Pancreas (tissue), 10 donors: ENCODE measurements around the gene PRR15. TPM values are rescaled to one million over a fixed set of nuclear protein-coding genes. Genes with fewer than 3 reads are reported as not detected.
A peak's percentile ranks its signal among the peaks of the same experiment; 100 is the strongest.

Experiments
- ATAC-seq, 4 donors: fragments of 200-7000 bp; cut with Tn5 transposase; one replicate each; pipeline versions ENCODE4 v1.8.0 to v1.9.1; 2020; ENCODE audit warnings: mild to moderate bottlenecking in 4 of 4, moderate library complexity in 4 of 4
- DNase-seq, 6 donors: peaks; one replicate each; pipeline ENCODE4 v3.0.0-alpha.2; 2020
- FAIRE-seq: peaks from 2 replicates; lab custom pipeline; 2012; peaks lifted over from hg19 to GRCh38; lab: Jason Lieb, UNC
- H3K27ac ChIP-seq, 4 donors: fragments of 200-600 bp; sonication (generic); 1 replicate in 3 of 4; 2 replicates in 1 of 4; pipeline versions ENCODE4 v1.5.0 to v1.8.0; 2020
- H3K27me3 ChIP-seq, 4 donors: fragments of 200-600 bp; one replicate each; pipeline ENCODE4 v1.8.0; 2021
- H3K36me3 ChIP-seq, 3 donors: fragments of 200-600 bp; sonication (generic) in 1 of 3; one replicate each; pipeline versions ENCODE4 v1.5.0 to v1.8.0; 2020 to 2021
- H3K4me1 ChIP-seq, 3 donors: fragments of 200-600 bp; one replicate each; pipeline ENCODE4 v1.8.0; 2021
- H3K4me3 ChIP-seq, 4 donors: fragments of 200-600 bp; sonication (generic) in 2 of 4; one replicate each; pipeline versions ENCODE4 v1.5.0 to v1.8.0; 2020 to 2021
- H3K9me3 ChIP-seq, 4 donors: fragments of 200-600 bp; one replicate each; pipeline ENCODE4 v1.8.0; 2021
- CTCF ChIP-seq, 4 donors: fragments of 200-600 bp; sonication (generic) in 3 of 4; IDR thresholded peaks; one replicate each; pipeline versions ENCODE4 v1.5.0 to v1.8.0; 2021; ENCODE audit warnings: antibody characterized with exemption in 4 of 4
- WGBS, 2 donors: extraction: QIAGEN DNeasy Blood & Tissue Kit; methylation state at CpG; one replicate each; pipeline ENCODE4 v1.1.7; 2013; 5-methylcytosine and 5-hydroxymethylcytosine counted together
- intact Hi-C, 3 donors: fragments of 100-400 bp; cut with DNase I; formaldehyde crosslinking; loops; one replicate each; pipeline versions ENCODE4 v1.11.1 to v1.14.2; 2022
- polyA plus RNA-seq, 2 donors: library from polyadenylated mRNA; stranded (reverse); fragments of 200-250 nt; gene quantifications; one replicate each; pipeline ENCODE4 v1.2.3, GENCODE V29; 2013
- total RNA-seq, 6 donors: library from RNA; stranded (reverse); fragmentation: NEBNext Ultra II Directional in 4 of 6; extraction: Animal tissue kit (Norgen Biotek cat#: 25700) in 4 of 6; gene quantifications; one replicate each; pipeline versions ENCODE4 v1.2.1 to v1.2.4, GENCODE V29; 2021 to 2023
- donor health status: healthy with polysubstance abuse.
- donor health status: DM: no; HTN: no; CAD: no; lungs with moderate emphysema.
- donor health status: DM: no; HTN: no; CAD: no.
- donor health status: control.
- donor health status: control.
- donor health status: Bipolar disorder and iron deficiency.
- donor health status: DM: yes; HTN: yes; CAD: no.
- donor health status: DM: no; HTN: no; CAD: no.
- donor health status: DM: no; HTN: no; CAD: no.
- donor health status: DM: yes; HTN: yes; CAD: no.

The PRR15 gene
- total and polyA plus RNA-seq, 8 donors = 1.1 to 4.6 (median 1.7) TPM

DNA sequence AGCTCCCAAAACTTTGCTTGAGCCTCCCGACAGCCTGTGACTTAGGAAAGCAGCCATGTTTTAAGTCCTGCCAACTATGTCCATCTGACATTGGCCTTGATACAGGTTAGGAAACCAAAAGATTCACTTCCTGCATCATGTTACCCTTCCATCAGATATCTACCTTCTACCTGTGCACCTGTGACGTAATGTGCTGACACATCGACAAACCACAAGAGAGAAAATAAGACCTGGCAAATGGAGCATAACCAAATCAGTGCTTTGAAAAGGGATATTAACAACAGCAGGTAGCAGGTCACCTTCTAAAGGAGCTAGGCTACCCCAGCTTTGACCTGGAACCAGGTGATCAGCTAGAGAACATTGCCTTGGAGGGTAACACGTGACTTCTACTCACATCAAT, 14.8 kb upstream of the PRR15 start:
- Histone ChIP-seq H3K27ac (no peak overlapping the region), H3K9me3 (no peaks in the 10 kb centered on the region), H3K27me3 (no peaks in the 10 kb centered on the region), H3K36me3 (no peaks in the 10 kb centered on the region), H3K4me3 (no peak overlapping the region), H3K4me1 (no peaks in the 10 kb centered on the region)
- 89 to 95% methylated on average over 4 of the region's 4 CpGs for WGBS, 2 donors
- FAIRE-seq = no peak
- no peak for ATAC-seq
- no peak for DNase-seq
- intact Hi-C loops = no loop called here
- no peak for TF ChIP-seq CTCF (IDR thresholded peaks at IDR 0.05)

GRCh38 chr7:29552392-29552791, 11.2 kb upstream of the PRR15 start:
- 94 to 95% methylated on average over 4 of the region's 4 CpGs for WGBS, 2 donors
- Histone ChIP-seq H3K36me3 (no peaks in the 10 kb centered on the region), H3K9me3 (no peaks in the 10 kb centered on the region), H3K27me3 (no peaks in the 10 kb centered on the region), H3K27ac (no peak overlapping the region), H3K4me1 (no peaks in the 10 kb centered on the region), H3K4me3 (no peak overlapping the region)
- no peak for ATAC-seq
- intact Hi-C loops = no loop called here
- TF ChIP-seq CTCF (IDR thresholded peaks at IDR 0.05) = no peak
- no peak for FAIRE-seq
- DNase-seq = no peak

- Histone ChIP-seq H3K27ac (no peak overlapping the region), H3K4me3 (no peak overlapping the region), H3K4me1 (no peaks in the 10 kb centered on the region), H3K9me3 (no peaks in the 10 kb centered on the region), H3K27me3 (no peaks in the 10 kb centered on the region), H3K36me3 (no peaks in the 10 kb centered on the region)
- ATAC-seq = no peak
- DNase-seq = no peak
- 94 to 96% methylated on average over 3 of the region's 3 CpGs for WGBS, 2 donors
- no peak for FAIRE-seq
- intact Hi-C loops = no loop called here
- no peak for TF ChIP-seq CTCF (IDR thresholded peaks at IDR 0.05)
Observed at GRCh38 chr7:29555061-29555460, 8.6 kb upstream of the PRR15 start.

DNA sequence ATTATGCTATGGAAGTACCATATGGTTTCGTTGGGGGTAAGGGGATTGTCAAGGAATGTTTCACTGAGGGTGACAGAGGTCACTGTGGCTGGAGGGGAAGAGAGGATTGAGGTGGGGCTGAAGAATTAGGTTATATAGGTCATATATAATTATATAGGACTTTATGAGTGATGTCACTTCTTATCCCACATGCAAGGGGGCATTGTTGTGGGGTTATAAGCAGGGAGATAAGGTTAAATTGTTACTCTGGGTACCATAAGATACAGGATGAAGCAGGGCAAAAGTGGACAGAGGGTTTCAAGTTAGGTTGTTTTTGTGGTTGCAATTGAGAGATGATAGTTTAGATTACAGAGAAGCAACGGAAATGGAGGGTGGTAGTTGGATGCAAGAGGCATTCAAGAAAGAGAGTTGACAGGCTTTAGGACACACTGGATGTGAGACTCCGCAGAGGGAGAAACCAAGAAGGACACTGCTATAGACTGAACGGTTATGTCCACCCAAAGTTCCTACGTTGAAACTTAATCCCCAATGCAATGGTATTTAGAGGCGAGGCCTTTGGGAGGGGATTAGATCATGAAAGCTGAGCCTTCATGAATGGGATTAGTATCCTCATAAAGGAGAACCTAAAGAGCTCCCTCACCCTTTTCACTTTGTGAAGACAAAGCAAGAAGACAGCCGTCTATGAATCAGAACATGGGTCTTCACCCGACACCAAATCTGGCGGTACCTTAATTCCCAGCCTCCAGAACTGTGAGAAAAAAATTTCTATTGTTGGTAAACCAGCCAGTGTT, 7.0 kb upstream of the PRR15 start:
- WGBS, 2 donors = 92 to 94% methylated on average over 9 of the region's 9 CpGs
- Histone ChIP-seq H3K36me3 (no peaks in the 10 kb centered on the region), H3K27me3 (no peaks in the 10 kb centered on the region), H3K4me1 (no peaks in the 10 kb centered on the region), H3K4me3 (no peak overlapping the region), H3K27ac (no peak overlapping the region), H3K9me3 (no peaks in the 10 kb centered on the region)
- ATAC-seq = no peak
- FAIRE-seq = no peak
- DNase-seq = no peak
- intact Hi-C loops = no loop called here
- TF ChIP-seq CTCF (IDR thresholded peaks at IDR 0.05) = no peak

DNA sequence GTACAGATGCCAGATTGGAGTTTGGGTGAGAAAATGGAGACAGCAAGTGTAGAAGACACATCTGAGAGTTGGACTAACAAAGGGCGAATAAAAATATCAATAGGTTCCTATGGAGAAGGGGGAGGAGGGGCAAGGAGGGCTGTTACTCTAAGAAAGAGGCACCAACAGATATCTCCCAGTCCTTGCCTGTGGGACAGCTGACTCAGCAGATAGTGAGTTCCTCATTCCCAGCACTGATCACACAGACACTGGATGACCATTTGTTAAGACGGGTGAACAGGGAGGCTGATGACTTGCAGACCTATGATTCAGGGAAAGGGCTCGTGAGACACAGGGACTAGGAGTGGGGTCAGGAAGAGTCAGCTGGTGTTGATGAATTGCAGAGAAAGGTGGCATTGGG, 5.7 kb upstream of the PRR15 start:
- H3K4me1 ChIP-seq = no peaks in the 10 kb centered on the region
- DNase-seq = peak in 1 of 6 donors; percentile 34
- FAIRE-seq = no peak
- 85% methylated on average over 3 of the region's 3 CpGs for WGBS, 2 donors
- H3K27me3 ChIP-seq = no peaks in the 10 kb centered on the region
- H3K4me3 ChIP-seq = no peak overlapping the region
- intact Hi-C loops = no loop called here
- TF ChIP-seq CTCF (IDR thresholded peaks at IDR 0.05) = no peak
- H3K36me3 ChIP-seq = no peaks in the 10 kb centered on the region
- H3K9me3 ChIP-seq = no peaks in the 10 kb centered on the region
- peak in 2 of 4 donors; percentile 39 to 55 for ATAC-seq
- H3K27ac ChIP-seq = no peak overlapping the region
